HepG2 (cell line): ENCODE data around the gene EMILIN1. TPM values are rescaled to one million over a fixed set of nuclear protein-coding genes. Genes with fewer than 3 reads are reported as not detected.

ENCODE experiments used
- ARNT2 ChIP-seq: sonication (generic); formaldehyde crosslinking; IDR thresholded peaks from 2 replicates; pipeline ENCODE4 v1.8.0; 2022; ENCODE audit warnings: mild to moderate bottlenecking, low read depth, missing genetic modification reagents, moderate library complexity
- ARNTL ChIP-seq: sonication (generic); formaldehyde crosslinking; IDR thresholded peaks from 2 replicates; pipeline ENCODE4 v1.4.0; 2020; ENCODE audit warnings: mild to moderate bottlenecking, missing genetic modification reagents
- FLYWCH1 ChIP-seq: sonication (generic); formaldehyde crosslinking; IDR thresholded peaks from 2 replicates; pipeline ENCODE4 v1.8.1; 2023; ENCODE audit warnings: mild to moderate bottlenecking, missing genetic modification reagents
- HOXA5 ChIP-seq: sonication (generic); formaldehyde crosslinking; IDR thresholded peaks from 2 replicates; pipeline ENCODE4 v1.4.0; 2020; ENCODE audit warnings: missing genetic modification reagents
- MAFK ChIP-seq, 2 experiments: IDR thresholded peaks in 1 of 2; conservative IDR thresholded peaks in 1 of 2; 2 replicates each; pipeline ENCODE4 v1.6.1; 2011; ENCODE audit warnings: improper control_type of control experiment in 2 of 2, low read length in 2 of 2
- MIER3 ChIP-seq: IDR thresholded peaks from 2 replicates; pipeline ENCODE4 v1.6.1; 2016; ENCODE audit warnings: missing compliant biosample characterization, borderline replicate concordance
- NAIF1 ChIP-seq: sonication (generic); formaldehyde crosslinking; IDR thresholded peaks from 2 replicates; pipeline ENCODE4 v1.5.0; 2020; ENCODE audit warnings: mild to moderate bottlenecking, missing genetic modification reagents, borderline replicate concordance
- PAX8 ChIP-seq: sonication (generic); formaldehyde crosslinking; IDR thresholded peaks from 2 replicates; pipeline ENCODE4 v1.8.0; 2022; ENCODE audit warnings: mild to moderate bottlenecking, missing genetic modification reagents, borderline replicate concordance
- PHF21A ChIP-seq: sonication (generic); formaldehyde crosslinking; IDR thresholded peaks from 2 replicates; pipeline ENCODE4 v1.5.0; 2020; ENCODE audit warnings: mild to moderate bottlenecking, missing genetic modification reagents
- SOX5 ChIP-seq: IDR thresholded peaks from 2 replicates; pipeline ENCODE4 v1.6.1; 2016; ENCODE audit warnings: borderline replicate concordance
- ZNF10 ChIP-seq: sonication (generic); formaldehyde crosslinking; IDR thresholded peaks from 2 replicates; pipeline ENCODE4 v1.4.0; 2020; ENCODE audit warnings: mild to moderate bottlenecking, low read depth, missing genetic modification reagents, borderline replicate concordance
- ZNF136 ChIP-seq: sonication (generic); formaldehyde crosslinking; IDR thresholded peaks from 2 replicates; pipeline ENCODE4 v1.8.1; 2022; ENCODE audit warnings: low read depth, mild to moderate bottlenecking, moderate library complexity, missing genetic modification reagents
- ZNF143 ChIP-seq: sonication (generic); formaldehyde crosslinking; IDR thresholded peaks from 2 replicates; pipeline ENCODE4 v1.4.0; 2020; ENCODE audit warnings: missing genetic modification reagents
- ZNF282 ChIP-seq: fragments of 450-650 bp; IDR thresholded peaks from 2 replicates; pipeline ENCODE4 v1.6.1; 2018; ENCODE audit not compliant: partially characterized antibody
- ZNF326 ChIP-seq: sonication (generic); formaldehyde crosslinking; IDR thresholded peaks from 2 replicates; pipeline ENCODE4 v1.4.0; 2020; ENCODE audit warnings: missing genetic modification reagents, borderline replicate concordance
- ZNF343 ChIP-seq: sonication (generic); formaldehyde crosslinking; IDR thresholded peaks from 2 replicates; pipeline ENCODE4 v1.4.0; 2020; ENCODE audit warnings: mild to moderate bottlenecking, missing genetic modification reagents
- ZNF441 ChIP-seq: sonication (generic); formaldehyde crosslinking; IDR thresholded peaks from 2 replicates; pipeline ENCODE4 v1.7.0; 2021; ENCODE audit warnings: missing genetic modification reagents, borderline replicate concordance
- ZNF569 ChIP-seq: sonication (generic); formaldehyde crosslinking; IDR thresholded peaks from 2 replicates; pipeline ENCODE4 v1.5.0; 2020; ENCODE audit warnings: mild to moderate bottlenecking, missing genetic modification reagents, moderate library complexity, borderline replicate concordance
- polyA plus RNA-seq, 8 experiments: library from polyadenylated mRNA; depleted of rRNA in 3 of 8; stranded (reverse) in 7 of 8; unstranded in 1 of 8; fragments of >200 nt; fragmentation: Illumina TruSeq in 4 of 8; extraction: Trizol in 4 of 8; gene quantifications; 2 replicates each; pipeline versions ENCODE4 v1.2.1 to v1.2.3, GENCODE V29; 2011 to 2016; ENCODE audit warnings: low read depth in 4 of 8, missing spikeins in 1 of 8, mixed read lengths in 1 of 8; ENCODE audit not compliant: insufficient read depth in 1 of 8
- total RNA-seq, 5 experiments: library from RNA; depleted of rRNA; stranded (reverse); fragments of >200 nt; fragmentation: Illumina TruSeq; extraction: Trizol; gene quantifications; 2 replicates each; pipeline ENCODE4 v1.2.3, GENCODE V29; 2016; ENCODE audit warnings: low read depth in 1 of 5
- TF ChIP-seq, protein P1 (sequence below): sonication (generic); formaldehyde crosslinking; IDR thresholded peaks from 2 replicates; pipeline ENCODE4 v1.4.0; 2020; ENCODE audit warnings: missing genetic modification reagents
- TF ChIP-seq, protein P2 (sequence below): IDR thresholded peaks from 2 replicates; pipeline ENCODE4 v1.6.1; 2016; ENCODE audit warnings: low read depth, control low read depth
- TF ChIP-seq, protein P3 (sequence below): sonication (generic); formaldehyde crosslinking; IDR thresholded peaks from 2 replicates; pipeline ENCODE4 v1.8.1; 2023; ENCODE audit warnings: missing genetic modification reagents, inconsistent platforms, borderline replicate concordance

EMILIN1 gene
- total and polyA plus RNA-seq, 2 of the 13 experiments (the other 11 are each of a cell fraction or from before 2014, with no cell fraction given) = 8.1 to 9.7 TPM

DNA sequence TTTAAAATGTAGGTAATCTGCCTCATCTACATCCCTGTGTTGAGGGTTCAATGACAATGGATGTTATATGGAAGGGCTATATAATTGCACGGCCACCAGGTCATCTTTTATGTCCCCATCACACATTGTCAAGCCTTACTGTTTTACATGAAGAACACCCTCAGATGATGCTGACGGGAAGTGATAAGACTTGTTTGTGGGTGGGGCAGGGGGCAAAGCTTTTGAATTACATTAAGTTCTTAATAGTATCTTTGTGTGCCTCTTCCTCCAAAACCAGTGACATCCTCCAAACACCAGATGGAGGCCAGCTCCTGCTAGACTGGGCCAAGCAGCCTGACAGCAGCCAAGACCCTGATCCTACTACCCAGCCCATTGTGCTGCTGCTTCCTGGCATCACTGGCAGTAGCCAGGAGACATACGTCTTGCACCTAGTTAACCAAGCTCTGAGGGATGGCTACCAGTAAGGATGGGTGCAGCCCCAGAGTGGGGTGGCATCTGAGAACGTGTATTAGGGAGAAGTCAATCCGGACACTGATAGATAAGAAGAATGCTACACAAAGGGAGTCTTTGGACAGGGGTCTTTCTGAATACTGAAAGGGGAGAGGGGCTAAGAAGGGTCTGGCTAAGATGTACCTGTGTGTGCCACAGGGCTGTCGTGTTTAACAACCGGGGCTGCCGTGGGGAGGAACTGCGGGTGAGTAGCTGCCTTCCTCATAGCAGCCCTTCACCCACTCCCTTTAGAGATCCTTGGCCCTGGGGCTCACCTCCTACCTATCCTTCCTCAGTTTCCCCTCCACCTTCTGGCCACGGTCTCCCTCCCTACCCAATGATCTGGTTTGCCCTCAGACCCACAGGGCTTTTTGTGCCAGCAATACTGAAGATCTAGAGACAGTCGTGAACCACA, 50.5 kb downstream of the EMILIN1 start (continued):
- TF ChIP-seq, protein P1, sequence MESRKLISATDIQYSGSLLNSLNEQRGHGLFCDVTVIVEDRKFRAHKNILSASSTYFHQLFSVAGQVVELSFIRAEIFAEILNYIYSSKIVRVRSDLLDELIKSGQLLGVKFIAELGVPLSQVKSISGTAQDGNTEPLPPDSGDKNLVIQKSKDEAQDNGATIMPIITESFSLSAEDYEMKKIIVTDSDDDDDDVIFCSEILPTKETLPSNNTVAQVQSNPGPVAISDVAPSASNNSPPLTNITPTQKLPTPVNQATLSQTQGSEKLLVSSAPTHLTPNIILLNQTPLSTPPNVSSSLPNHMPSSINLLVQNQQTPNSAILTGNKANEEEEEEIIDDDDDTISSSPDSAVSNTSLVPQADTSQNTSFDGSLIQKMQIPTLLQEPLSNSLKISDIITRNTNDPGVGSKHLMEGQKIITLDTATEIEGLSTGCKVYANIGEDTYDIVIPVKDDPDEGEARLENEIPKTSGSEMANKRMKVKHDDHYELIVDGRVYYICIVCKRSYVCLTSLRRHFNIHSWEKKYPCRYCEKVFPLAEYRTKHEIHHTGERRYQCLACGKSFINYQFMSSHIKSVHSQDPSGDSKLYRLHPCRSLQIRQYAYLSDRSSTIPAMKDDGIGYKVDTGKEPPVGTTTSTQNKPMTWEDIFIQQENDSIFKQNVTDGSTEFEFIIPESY = no peak
- no peak for TF ChIP-seq PHF21A (CRISPR knock-in tag)
- TF ChIP-seq ZNF569 (CRISPR knock-in tag) = no peak
- no peak for TF ChIP-seq SOX5 (CRISPR knock-in tag)
- no peak for TF ChIP-seq NAIF1 (CRISPR knock-in tag)
- no peak for TF ChIP-seq ZNF282
- TF ChIP-seq, protein P2, sequence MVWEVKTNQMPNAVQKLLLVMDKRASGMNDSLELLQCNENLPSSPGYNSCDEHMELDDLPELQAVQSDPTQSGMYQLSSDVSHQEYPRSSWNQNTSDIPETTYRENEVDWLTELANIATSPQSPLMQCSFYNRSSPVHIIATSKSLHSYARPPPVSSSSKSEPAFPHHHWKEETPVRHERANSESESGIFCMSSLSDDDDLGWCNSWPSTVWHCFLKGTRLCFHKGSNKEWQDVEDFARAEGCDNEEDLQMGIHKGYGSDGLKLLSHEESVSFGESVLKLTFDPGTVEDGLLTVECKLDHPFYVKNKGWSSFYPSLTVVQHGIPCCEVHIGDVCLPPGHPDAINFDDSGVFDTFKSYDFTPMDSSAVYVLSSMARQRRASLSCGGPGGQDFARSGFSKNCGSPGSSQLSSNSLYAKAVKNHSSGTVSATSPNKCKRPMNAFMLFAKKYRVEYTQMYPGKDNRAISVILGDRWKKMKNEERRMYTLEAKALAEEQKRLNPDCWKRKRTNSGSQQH (CRISPR knock-in tag) = no peak
- TF ChIP-seq ZNF143 (CRISPR knock-in tag) = no peak
- 0 out of 2 replicates have a peak, but pooled peaks have one; percentile 42 for TF ChIP-seq FLYWCH1 (CRISPR knock-in tag)
- TF ChIP-seq PAX8 (CRISPR knock-in tag) = no peak
- TF ChIP-seq MAFK (conservative IDR thresholded peaks at IDR 0.05 in 1 of 2, IDR thresholded peaks at IDR 0.05 in 1 of 2; ENCODE audit: low read length in 2 of 2) = no peak
- no peak for TF ChIP-seq ZNF441 (CRISPR knock-in tag)
- no peak; the same call in 1 of the 2 replicates for TF ChIP-seq ARNT2 (CRISPR knock-in tag)
- no peak for TF ChIP-seq ZNF326 (CRISPR knock-in tag)
- no peak for TF ChIP-seq ZNF10 (CRISPR knock-in tag)
- TF ChIP-seq ZNF136 (CRISPR knock-in tag) = no peak
- no peak for TF ChIP-seq HOXA5 (CRISPR knock-in tag)
- TF ChIP-seq, protein P3, sequence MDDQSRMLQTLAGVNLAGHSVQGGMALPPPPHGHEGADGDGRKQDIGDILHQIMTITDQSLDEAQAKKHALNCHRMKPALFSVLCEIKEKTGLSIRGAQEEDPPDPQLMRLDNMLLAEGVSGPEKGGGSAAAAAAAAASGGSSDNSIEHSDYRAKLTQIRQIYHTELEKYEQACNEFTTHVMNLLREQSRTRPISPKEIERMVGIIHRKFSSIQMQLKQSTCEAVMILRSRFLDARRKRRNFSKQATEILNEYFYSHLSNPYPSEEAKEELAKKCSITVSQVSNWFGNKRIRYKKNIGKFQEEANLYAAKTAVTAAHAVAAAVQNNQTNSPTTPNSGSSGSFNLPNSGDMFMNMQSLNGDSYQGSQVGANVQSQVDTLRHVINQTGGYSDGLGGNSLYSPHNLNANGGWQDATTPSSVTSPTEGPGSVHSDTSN (CRISPR knock-in tag) = no peak
- TF ChIP-seq ZNF343 (CRISPR knock-in tag) = no peak
- peak; percentile 26; the same call in 1 of the 2 replicates for TF ChIP-seq MIER3 (CRISPR knock-in tag)
- TF ChIP-seq ARNTL = no peak
